ENCODE results near the gene MASP2. TPM values are rescaled to one million over a fixed set of nuclear protein-coding genes. Genes with fewer than 3 reads are reported as not detected.

MASP2 gene
- total and polyA plus RNA-seq, 2 of the 8 experiments (the other 6 are each of a cell fraction or from before 2014, with no cell fraction given), result 0.54 to 1.2 TPM

DNA sequence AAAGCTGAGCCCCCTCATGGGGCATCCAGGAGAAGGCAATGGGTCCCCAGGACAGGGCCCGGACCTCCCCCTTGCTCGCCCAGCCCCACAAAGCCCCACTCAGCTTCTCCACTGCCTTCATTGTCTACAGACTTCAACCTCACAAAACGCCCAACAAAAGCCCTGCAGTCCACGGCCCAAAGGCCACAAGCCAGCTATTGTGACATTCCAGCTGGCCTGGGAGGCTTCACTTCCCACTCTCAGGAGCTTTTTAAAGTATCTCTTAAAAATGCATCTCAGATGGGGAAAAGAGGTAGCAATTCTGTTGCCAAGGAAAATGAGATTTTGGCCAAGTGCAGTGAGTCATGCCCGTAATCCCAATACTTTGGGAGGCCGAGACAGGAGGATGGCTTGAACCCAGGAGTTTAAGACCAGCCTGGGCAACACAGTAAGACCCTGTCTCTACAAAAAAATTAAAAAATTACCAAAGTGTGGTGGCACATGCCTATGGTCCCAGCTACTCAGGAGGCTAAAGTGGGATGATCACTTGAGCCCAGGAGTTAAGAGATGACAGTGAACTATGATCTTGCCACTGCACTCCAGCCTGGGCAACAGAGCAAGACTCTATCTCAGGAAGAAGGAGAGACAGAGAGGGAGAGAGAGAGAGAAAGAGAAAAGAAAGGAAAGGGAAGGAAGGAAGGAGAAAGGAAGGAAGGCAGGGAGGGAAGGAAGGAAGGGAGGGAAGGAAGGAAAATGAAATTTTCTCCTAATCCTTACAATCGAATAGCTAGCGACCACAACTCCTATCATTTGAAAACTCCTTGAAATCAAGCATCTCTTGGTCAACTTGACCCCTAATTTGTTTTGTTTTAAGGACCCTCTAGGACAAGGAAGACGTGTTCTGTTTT lies 66.0 kb downstream of the MASP2 start:
- H3K27me3 ChIP-seq (replicated peaks in 1 of 4; ENCODE audit: control insufficient read depth in 3 of 4, extremely low read depth in 1 of 4, insufficient read depth in 3 of 4, low read length in 3 of 4), result no peaks in the 10 kb centered on the region
- WGBS, 2 experiments (ENCODE audit: extremely low coverage in 1 of 2, insufficient coverage in 1 of 2, insufficient read length in 1 of 2, insufficient replicate concordance in 2 of 2, low coverage in 1 of 2, low lambda C conversion rate in 2 of 2, missing lambda C conversion rate in 1 of 2), result 71% methylated on average over 9 of the region's 9 CpGs; no CpG with 5 or more reads in 1 of the 2 experiments
- no peaks in the 10 kb centered on the region for H4K20me1 ChIP-seq (replicated peaks in 1 of 2; ENCODE audit: control insufficient read depth in 1 of 2, insufficient read depth in 2 of 2, low read length in 2 of 2)
- H3K14ac ChIP-seq (ENCODE audit: insufficient read length), result no peak overlapping the region
- POLR2A ChIA-PET (ENCODE audit: partially characterized antibody), result interaction anchor here (0.9 to 2.8 kb wide), 5 partner anchors 9 to 430 kb away, joined by 3 to 16 read pairs (median 4); partner anchors contain the start of gene TARDBP
- H2BK5ac ChIP-seq (ENCODE audit: low read depth, low read length), result peak overlapping the region; percentile 89; the same call in 1 of the 2 replicates
- no peak overlapping the region for H2BK15ac ChIP-seq (ENCODE audit: low read length)
- H3K18ac ChIP-seq (ENCODE audit: extremely low read depth, low read length), result peak overlapping the region; percentile 94; the same call in 1 of the 2 replicates
- FAIRE-seq (no peak), DNase-seq (ENCODE audit: low read depth in 1 of 2, low spot score in 2 of 2) (no peak)
- no peaks in the 10 kb centered on the region for H3K79me1 ChIP-seq (ENCODE audit: low read depth, low read length)
- peak overlapping the region in 1 of 4 experiments; percentile 13; a peak in 1 of 7 replicates for H3K9ac ChIP-seq (replicated peaks in 1 of 4; ENCODE audit: extremely low read depth in 1 of 4, low read depth in 3 of 4, low read length in 3 of 4)
- no peak overlapping the region for H3K23ac ChIP-seq (ENCODE audit: insufficient read length)
- peak overlapping the region; percentile 59 to 77 for H3K4me2 ChIP-seq (ENCODE audit: insufficient read depth in 1 of 2, low read depth in 2 of 2, low read length in 2 of 2)
- TF ChIP-seq SIN3A (conservative IDR thresholded peaks at IDR 0.05 in 1 of 2, IDR thresholded peaks at IDR 0.05 in 1 of 2; ENCODE audit: low read depth in 1 of 2, low read length in 2 of 2), result no peak
- TF ChIP-seq TEAD4 (IDR thresholded peaks at IDR 0.05; ENCODE audit: low read depth, low read length), result peak; percentile 50; the same call in 1 of the 2 replicates
- TF ChIP-seq KDM1A (IDR thresholded peaks at IDR 0.05; ENCODE audit: borderline replicate concordance, low read length), result peak; percentile 72
- TF ChIP-seq RBBP5 (IDR thresholded peaks at IDR 0.05; ENCODE audit: borderline replicate concordance, low read depth, low read length), result no peak
- peaks cover 2% of the 10 kb centered on the region; the same call in 1 of the 2 replicates for H3K23me2 ChIP-seq (ENCODE audit: low read depth, low read length)
- H3K79me2 ChIP-seq (ENCODE audit: control insufficient read depth in 1 of 2, insufficient read depth in 2 of 2, low read length in 2 of 2), result no peaks in the 10 kb centered on the region
- no peak overlapping the region for H3K56ac ChIP-seq (replicated peaks; ENCODE audit: insufficient read length, low read depth, low read length)
- peak overlapping the region; percentile 81; the same call in 1 of the 2 replicates for H4K8ac ChIP-seq (ENCODE audit: extremely low read depth, insufficient read depth, low read length)
- peak overlapping the region; percentile 63 for H4K91ac ChIP-seq (replicated peaks; ENCODE audit: insufficient read length, low read length)
- peak overlapping the region; percentile 63 for H3K27ac ChIP-seq (ENCODE audit: low read depth, low read length)
- H3K4me1 ChIP-seq (replicated peaks in 1 of 4; ENCODE audit: control insufficient read depth in 3 of 4, insufficient read depth in 4 of 4, low read length in 3 of 4), result peaks cover 11 to 16% (median 13%) of the 10 kb centered on the region in 4 experiments
- H3K4ac ChIP-seq (replicated peaks; ENCODE audit: insufficient read length, low read depth, low read length), result peak overlapping the region; percentile 30
- no peak overlapping the region for H2AFZ ChIP-seq (ENCODE audit: low read length)
- peak overlapping the region; percentile 93; the same call in 1 of the 2 replicates for H2AK5ac ChIP-seq (ENCODE audit: low read depth, low read length)
- peak overlapping the region in 3 of 4 experiments; percentile 26 to 47 (median 47); a peak in 5 of 8 replicates for H3K4me3 ChIP-seq (ENCODE audit: extremely low read depth in 1 of 4, insufficient read depth in 2 of 4, low read depth in 3 of 4, low read length in 4 of 4)
- CTCF ChIA-PET (ENCODE audit: partially characterized antibody), result interaction anchor here (1.1 to 1.4 kb wide), 5 partner anchors 11 to 71 kb away, joined by 3 to 5 read pairs (median 4); no protein-coding TSS in a partner anchor
- H2BK12ac ChIP-seq (ENCODE audit: low read depth, low read length), result peak overlapping the region; percentile 82; the same call in 1 of the 2 replicates
- no peaks in the 10 kb centered on the region for H3K36me3 ChIP-seq (ENCODE audit: control insufficient read depth in 2 of 4, insufficient read depth in 4 of 4, low read length in 3 of 4)
- H4K5ac ChIP-seq (ENCODE audit: insufficient read length, low read depth, low read length), result peak overlapping the region; percentile 38
- no peaks in the 10 kb centered on the region for H3K9me3 ChIP-seq (ENCODE audit: insufficient read depth in 2 of 2, low read depth in 1 of 2, low read length in 1 of 2)
- H2BK20ac ChIP-seq (ENCODE audit: low read length), result peak overlapping the region; percentile 90; the same call in 1 of the 2 replicates
- peak overlapping the region; percentile 73 for H2BK120ac ChIP-seq (replicated peaks; ENCODE audit: low read depth, low read length)
